GM21360 (cell line): ENCODE measurements around the gene ADIPOR2.

Source experiments
- ATAC-seq: cut with Tn5 transposase; IDR thresholded peaks from one replicate; pipeline ENCODE4 v1.9.1; 2021; ENCODE audit warnings: mild to moderate bottlenecking, moderate library complexity; ENCODE audit not compliant: unreplicated experiment

The ADIPOR2 gene

GRCh38 chr12:1797011-1797901, 106.4 kb downstream of the ADIPOR2 start:
- ATAC-seq, result peak; percentile 9

DNA sequence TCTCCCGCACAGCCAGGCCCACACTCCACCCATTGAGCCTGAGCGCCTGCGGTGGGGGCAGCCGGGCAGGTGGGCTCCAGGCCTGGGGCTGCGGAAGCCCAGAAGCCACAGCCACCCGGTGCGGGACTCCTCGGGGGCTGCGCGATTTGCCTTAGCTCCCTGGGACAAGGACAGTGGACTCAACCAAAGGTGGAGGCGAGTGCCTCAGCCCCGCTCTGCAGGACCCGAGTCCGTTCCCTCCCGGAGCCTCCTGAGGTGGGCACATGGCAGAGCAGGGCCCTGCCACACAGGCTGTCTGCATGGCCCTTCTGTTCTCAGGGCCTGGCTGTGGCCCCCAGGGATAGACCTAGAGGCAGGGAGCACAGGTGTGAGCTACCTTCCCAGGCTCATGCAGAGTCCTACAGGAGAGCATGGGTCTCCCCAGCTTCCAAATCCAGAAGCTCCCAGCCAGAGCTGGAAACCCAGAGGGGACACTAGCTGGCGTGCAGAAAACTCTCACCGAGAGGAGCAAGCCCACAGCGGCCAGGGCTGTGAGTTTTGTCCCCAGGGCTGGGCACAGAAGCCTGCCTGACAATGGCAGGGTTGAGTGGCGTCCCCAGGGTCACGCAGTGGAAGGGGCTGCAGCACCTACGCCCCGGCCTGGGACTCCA, 107.2 kb downstream of the ADIPOR2 start:
- no peak for ATAC-seq

GRCh38 chr12:1798641-1799020, 107.8 kb downstream of the ADIPOR2 start:
- no peak for ATAC-seq

GRCh38 chr12:1799051-1799881, 108.4 kb downstream of the ADIPOR2 start:
- ATAC-seq, result no peak

DNA sequence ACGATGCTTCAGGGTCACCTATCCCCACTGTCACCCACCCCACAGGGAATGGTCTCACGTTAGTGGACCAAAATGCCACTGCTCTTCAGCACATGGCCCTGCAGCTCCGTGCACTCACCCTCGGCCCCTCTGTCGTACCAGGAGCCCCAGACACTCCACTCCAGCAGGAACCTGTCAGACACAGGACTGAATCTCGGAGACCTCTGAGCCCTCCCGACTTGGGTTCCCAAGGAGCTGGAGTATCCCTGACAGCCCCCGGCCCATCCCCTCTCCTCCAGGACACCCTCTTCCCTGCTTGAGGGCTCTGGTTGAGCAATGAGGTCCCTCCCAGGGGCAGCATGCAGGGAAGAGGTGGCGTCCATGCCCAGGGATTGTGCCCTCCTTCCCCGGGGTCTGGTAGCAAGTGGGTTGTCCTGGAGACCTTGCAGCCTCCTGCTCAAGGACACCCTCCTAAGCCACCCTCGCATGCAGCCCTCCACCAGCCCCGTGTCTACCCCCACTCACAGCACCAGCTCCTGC, 109.1 kb downstream of the ADIPOR2 start:
- no peak for ATAC-seq

GRCh38 chr12:1800401-1801302, 109.8 kb downstream of the ADIPOR2 start:
- ATAC-seq, result peak; percentile 38

DNA sequence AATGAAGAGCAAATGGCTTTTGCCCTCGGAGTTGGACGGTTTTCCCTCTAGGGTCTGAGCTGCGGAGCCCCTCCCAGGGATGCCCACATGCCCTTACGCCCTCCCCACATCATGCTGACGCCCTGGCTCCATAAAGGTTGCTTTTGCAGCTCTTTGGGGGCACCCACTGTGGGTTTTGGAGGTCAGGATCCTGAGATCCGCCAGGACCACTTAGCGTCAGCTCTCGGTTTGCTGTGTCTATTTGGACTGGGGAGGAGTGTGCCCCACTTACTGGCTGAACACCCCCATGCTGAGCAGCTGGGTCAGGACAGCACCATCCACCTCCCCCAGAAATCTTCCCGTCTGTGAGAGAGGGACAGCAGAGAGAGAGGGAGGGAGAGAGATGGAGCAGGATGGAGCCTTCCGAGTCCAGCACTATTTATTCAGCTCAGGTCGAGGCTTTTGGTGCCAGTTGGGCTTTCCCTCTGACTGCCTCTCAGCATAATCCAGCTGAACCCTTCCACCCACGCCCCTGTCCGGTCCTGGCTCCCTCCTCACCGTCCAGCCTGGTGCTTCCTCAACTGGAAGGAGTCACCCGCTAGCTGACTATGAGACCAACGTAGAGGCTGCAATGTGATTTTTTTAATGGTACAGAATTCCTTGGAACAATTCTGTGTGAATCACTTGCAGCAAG, 110.6 kb downstream of the ADIPOR2 start:
- ATAC-seq, result no peak

DNA sequence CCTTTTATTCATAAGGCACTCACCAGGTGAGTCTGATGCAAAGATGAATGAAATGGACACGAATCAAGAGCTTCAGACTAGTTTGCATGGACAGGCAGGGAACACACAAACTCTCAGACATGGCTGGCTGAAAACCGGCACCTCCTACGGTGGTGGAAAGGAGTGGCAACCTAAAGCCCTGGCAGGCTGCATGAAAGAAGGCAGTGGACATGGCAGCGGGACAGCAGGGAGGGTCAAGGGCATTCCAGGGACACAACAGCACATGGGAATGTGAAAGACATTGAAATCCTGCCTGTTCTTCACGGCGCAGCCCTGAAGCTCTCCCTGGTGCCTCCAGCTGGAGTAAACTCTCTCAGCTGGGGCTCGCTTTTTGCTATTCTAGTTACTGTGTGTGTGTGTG, 112.9 kb downstream of the ADIPOR2 start:
- ATAC-seq, result no peak

DNA sequence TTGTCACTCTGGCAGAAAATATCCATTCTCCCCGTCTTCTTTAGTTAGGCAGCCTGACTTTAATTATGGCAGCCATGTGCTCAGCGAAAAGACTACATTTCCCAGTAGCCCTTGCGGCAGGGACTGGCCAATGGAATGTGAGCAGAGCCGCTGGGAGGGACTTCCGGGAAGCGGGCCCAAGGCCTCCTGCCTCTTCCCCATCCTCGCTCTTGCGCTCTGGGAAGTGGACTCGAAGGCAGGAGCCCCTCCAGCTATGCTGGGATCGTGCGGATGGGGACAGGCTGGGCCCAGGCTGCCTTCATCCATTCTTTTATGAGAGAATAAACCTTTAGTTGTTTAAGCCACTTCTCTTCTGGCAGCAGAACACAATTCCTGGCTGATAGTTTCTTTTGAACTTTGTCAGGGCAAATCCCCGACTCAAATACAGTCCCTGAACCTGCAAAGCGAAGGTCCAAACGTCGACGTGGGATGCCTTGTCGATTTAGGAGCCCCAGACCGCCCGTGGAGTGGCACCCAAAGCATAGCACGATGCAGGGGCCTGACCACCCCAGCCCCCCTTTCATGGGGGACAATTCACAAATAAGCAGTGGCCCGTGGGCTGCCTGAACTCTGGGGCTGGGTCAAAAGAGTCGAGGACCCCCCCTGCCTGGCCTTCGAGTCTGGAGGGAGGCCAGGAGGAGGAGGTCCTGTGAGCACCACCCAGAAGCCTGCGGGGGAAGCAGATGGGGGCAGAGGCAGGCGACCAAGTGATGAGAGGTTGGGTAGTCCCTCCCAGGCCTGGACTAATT, 113.9 kb downstream of the ADIPOR2 start:
- ATAC-seq, result peak; percentile 83

DNA sequence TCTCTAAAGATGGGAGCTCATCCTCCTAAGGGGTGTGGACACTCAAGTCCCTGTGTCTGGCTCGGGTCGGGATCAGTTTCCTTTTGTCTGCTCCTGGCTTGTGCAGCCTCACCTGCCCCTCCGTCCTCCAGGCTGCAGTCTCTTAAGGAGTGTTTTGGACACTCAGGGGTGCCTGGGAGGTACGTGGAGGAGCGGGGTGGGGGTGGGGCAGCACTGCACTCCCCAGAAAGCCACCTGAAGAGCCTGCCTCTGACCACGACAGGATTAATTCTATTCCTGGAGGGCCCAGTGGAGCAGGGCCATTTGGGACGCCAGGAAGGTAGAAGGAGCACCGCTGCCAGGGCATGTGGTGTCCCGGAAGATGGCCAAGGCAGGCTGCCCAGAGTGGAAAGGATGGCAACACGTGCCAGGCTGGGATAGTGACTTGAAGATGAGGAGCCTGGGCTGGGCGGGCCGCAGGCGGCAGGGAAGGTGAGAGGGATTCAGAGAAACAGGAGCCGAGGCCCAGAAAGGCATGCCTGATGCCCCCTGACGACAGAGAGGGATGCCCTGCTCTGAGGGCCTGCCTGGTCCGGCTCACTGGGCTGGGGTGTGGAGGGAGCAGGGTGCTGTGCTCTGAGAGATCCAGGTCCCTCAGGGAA, 114.7 kb downstream of the ADIPOR2 start:
- ATAC-seq, result no peak

- no peak for ATAC-seq
These were observed 115.6 kb downstream of the ADIPOR2 start for GRCh38 chr12:1806301-1807086.

GRCh38 chr12:1807087-1807860, 116.4 kb downstream of the ADIPOR2 start:
- ATAC-seq, result no peak

GRCh38 chr12:1808036-1808797, 117.3 kb downstream of the ADIPOR2 start:
- no peak for ATAC-seq

DNA sequence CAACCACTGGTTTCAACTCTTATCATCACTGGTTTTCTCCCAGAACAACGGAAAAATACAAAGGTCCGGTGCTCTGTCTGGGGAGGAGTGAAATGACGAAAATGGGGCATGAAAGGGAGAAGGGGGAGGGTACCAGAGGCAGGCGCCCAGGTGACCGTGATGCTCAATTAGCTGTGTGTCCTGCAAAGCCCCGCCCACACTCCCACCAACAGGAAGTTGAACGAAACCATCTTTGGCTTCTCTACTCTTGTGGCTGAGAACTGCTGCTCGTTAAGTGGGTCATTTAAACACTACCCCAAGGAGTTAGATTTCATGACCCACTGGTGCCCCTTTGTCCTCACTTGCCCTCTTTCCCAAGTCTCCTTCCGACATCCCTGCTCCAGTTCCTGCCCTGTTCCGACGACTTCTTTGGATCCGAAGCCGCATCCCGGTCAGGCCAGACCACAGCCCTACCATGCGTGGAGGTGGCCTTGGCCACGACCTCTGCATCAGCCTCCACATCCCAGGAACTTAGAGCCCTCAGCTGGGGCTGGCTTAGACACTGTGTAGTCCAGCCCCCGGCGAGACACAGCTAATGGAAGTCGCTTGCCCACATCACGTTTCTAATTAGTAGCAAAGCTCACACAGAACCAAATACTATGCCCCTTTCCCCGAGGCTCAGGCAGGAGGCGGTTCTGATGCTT, 118.1 kb downstream of the ADIPOR2 start:
- no peak for ATAC-seq

DNA sequence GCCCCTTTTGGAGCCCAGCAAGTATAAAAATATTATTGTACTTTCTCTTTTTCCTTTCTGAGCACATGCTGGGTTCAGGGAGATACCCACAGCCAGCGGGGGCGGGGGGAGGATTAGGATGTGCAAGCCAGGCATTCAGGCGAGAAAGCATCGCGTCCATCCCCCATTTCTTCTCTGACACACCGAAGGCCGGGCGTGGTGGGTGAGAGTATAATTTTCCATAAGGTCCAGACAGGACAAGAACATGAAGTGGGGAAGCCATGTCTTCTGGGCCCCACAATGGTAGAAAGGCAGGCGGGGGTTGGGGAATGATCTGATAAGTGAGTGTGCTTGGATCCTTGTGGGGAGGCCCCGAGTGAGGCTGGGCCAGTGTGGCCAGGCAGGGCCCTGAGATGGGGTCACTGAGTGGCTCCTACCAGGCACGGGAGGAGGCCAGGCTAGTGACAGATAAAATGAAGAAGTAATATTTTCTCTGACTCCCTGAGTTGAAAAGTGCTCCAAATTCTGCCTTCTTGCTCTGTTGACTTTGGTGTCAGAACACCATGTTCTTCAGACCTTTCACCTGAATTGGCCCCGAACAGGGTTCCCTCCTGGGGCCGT, 118.8 kb downstream of the ADIPOR2 start:
- ATAC-seq, result no peak
